CD4-positive, alpha-beta T cell (primary cell): ENCODE measurements around the gene SIGLEC6. TPM values are rescaled to one million over a fixed set of nuclear protein-coding genes. Genes with fewer than 3 reads are reported as not detected.
A peak's percentile ranks its signal among the peaks of the same experiment; 100 is the strongest.

Experiments
- ATAC-seq: fragments of 200-7000 bp; cut with Tn5 transposase; one replicate; pipeline ENCODE4 v1.10.0; 2022; ENCODE audit warnings: mild to moderate bottlenecking; ENCODE audit not compliant: poor library complexity
- CTCF ChIA-PET: fragments of 350-600 bp; sonication (Branson Sonifier 250); formaldehyde crosslinking; loops from one replicate; lab custom pipeline; 2021; ENCODE audit warnings: antibody characterized with exemption, inconsistent platforms; lab: Charles Lee
- POLR2A ChIA-PET: fragments of 350-600 bp; sonication (Branson Sonifier 250); formaldehyde crosslinking; loops from one replicate; lab custom pipeline; 2021; ENCODE audit warnings: antibody characterized with exemption, inconsistent platforms; lab: Charles Lee
- DNase-seq, 14 experiments: peaks; one replicate each; pipeline ENCODE4 v3.0.0-alpha.2; 2013 to 2020; ENCODE audit warnings: mixed read lengths in 2 of 14
- H3K27ac ChIP-seq, 2 donors: one replicate each; pipeline versions ENCODE4 v1.5.1 to v1.7.0; 2013; ENCODE audit warnings: low read length in 2 of 2, low read depth in 1 of 2, mild to moderate bottlenecking in 1 of 2
- H3K27me3 ChIP-seq, 2 experiments: 1 replicate in 1 of 2; 2 replicates in 1 of 2; pipeline versions ENCODE4 v1.6.1 to v1.7.0; 2013; ENCODE audit warnings: low read length in 2 of 2, control low read depth in 1 of 2, mild to moderate bottlenecking in 1 of 2, moderate library complexity in 1 of 2; ENCODE audit not compliant: insufficient read depth in 2 of 2, control insufficient read depth in 1 of 2
- H3K36me3 ChIP-seq: one replicate; pipeline ENCODE4 v1.6.1; 2013; ENCODE audit warnings: low read length, control low read depth; ENCODE audit not compliant: insufficient read depth
- H3K4me1 ChIP-seq: one replicate; pipeline ENCODE4 v1.6.1; 2013; ENCODE audit warnings: low read length, control low read depth; ENCODE audit not compliant: insufficient read depth
- H3K4me3 ChIP-seq: one replicate; pipeline ENCODE4 v1.5.1; 2013; ENCODE audit warnings: mild to moderate bottlenecking, low read length, moderate library complexity
- H3K9me3 ChIP-seq, 2 experiments: 1 replicate in 1 of 2; 2 replicates in 1 of 2; pipeline versions ENCODE4 v1.6.1 to v1.7.0; 2013; ENCODE audit warnings: low read length in 2 of 2, mild to moderate bottlenecking in 2 of 2, control low read depth in 1 of 2, moderate library complexity in 1 of 2; ENCODE audit not compliant: control insufficient read depth in 1 of 2, insufficient read depth in 1 of 2
- H3K27ac Mint-ChIP-seq: one replicate; pipeline ENCODE4 v1.8.0; 2020; ENCODE audit warnings: mixed read lengths
- H3K27me3 Mint-ChIP-seq: one replicate; pipeline ENCODE4 v1.8.0; 2021; ENCODE audit warnings: mixed read lengths
- H3K36me3 Mint-ChIP-seq: one replicate; pipeline ENCODE4 v1.8.0; 2021; ENCODE audit warnings: low read depth, mixed read lengths
- H3K4me1 Mint-ChIP-seq: one replicate; pipeline ENCODE4 v1.8.0; 2021; ENCODE audit warnings: low read depth, mixed read lengths
- H3K4me3 Mint-ChIP-seq: one replicate; pipeline ENCODE4 v1.8.0; 2020; ENCODE audit warnings: mild to moderate bottlenecking, mixed read lengths
- H3K9me3 Mint-ChIP-seq: one replicate; pipeline ENCODE4 v1.8.0; 2020; ENCODE audit warnings: mixed read lengths
- intact Hi-C, 2 experiments: fragments of 100-400 bp; cut with DNase I in 1 of 2; cut with micrococcal nuclease in 1 of 2; formaldehyde crosslinking; loops; one replicate each; pipeline versions ENCODE4 v1.15.1 to v1.9.0; 2023 to 2025; cut with DNase I, micrococcal nuclease
- total RNA-seq, 174 experiments: library from RNA in 2 of 174; stranded (reverse) in 2 of 174; gene quantifications; one replicate each; pipeline ENCODE4 v1.2.3 and lab custom pipeline; 2021 to 2026
- TF ChIP-seq, protein P1 (sequence below): fragments of 200-600 bp; IDR thresholded peaks from one replicate; pipeline ENCODE4 v1.8.0; 2022; ENCODE audit warnings: antibody characterized with exemption, mild to moderate bottlenecking

The SIGLEC6 gene
- total RNA-seq, 2 experiments from 2014 or later = 0.14 to 0.36 TPM

DNA sequence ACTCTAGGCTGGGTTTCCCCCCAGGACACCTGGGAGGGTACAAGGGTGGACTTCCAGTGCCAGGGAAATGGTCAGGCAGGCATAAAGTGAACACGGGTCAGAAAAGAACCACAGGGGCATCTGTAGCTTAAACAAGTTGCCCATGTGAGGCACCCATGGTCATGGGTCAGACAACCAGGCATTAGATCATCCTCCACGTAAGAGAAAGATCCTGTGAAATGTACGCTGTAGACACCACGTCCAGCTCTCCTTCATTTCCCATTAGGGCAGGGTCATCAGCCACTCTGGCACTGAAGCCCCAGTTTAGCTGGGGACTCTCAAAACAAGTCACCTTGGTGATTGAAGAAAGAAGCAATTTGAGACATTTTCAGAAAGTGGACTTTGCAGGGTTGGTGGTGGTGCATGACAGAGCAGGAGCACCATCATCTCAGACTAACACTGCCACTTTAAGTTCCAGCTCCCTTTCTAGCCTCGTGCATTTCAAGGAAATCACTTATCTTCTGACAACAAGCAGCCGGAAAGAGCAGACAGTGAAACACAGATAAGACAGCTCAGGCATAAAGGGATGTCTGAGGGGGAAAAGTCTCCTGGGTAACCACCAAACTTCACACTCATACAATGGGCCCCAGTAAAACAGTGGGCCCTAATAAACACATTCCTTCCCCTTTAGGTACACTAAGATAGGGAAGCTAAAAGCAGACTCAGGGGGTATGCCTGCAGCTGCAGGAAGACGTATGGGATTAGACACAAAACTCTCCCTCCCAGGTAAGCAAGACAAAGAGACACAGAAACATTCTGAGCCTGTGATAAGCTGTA, 16.1 kb upstream of the SIGLEC6 start:
- no peak overlapping the region for H3K4me3 ChIP-seq

GRCh38 chr19:51546650-51547396, 15.4 kb upstream of the SIGLEC6 start:
- Histone ChIP-seq H3K36me3 (no peaks in the 10 kb centered on the region), H3K4me1 (peaks cover 9% of the 10 kb centered on the region), H3K9me3 (peaks cover 0 to 5% of the 10 kb centered on the region in 2 experiments), H3K27ac (no peak overlapping the region), H3K27me3 (peaks cover 21 to 23% of the 10 kb centered on the region in 2 experiments), H3K4me3 (no peak overlapping the region)
- TF ChIP-seq, protein P1, sequence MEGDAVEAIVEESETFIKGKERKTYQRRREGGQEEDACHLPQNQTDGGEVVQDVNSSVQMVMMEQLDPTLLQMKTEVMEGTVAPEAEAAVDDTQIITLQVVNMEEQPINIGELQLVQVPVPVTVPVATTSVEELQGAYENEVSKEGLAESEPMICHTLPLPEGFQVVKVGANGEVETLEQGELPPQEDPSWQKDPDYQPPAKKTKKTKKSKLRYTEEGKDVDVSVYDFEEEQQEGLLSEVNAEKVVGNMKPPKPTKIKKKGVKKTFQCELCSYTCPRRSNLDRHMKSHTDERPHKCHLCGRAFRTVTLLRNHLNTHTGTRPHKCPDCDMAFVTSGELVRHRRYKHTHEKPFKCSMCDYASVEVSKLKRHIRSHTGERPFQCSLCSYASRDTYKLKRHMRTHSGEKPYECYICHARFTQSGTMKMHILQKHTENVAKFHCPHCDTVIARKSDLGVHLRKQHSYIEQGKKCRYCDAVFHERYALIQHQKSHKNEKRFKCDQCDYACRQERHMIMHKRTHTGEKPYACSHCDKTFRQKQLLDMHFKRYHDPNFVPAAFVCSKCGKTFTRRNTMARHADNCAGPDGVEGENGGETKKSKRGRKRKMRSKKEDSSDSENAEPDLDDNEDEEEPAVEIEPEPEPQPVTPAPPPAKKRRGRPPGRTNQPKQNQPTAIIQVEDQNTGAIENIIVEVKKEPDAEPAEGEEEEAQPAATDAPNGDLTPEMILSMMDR = no peak
- Mint-ChIP-seq H3K27me3 (peaks cover 64% of the 10 kb centered on the region), H3K9me3 (no peaks in the 10 kb centered on the region), H3K27ac (no peak overlapping the region), H3K36me3 (no peaks in the 10 kb centered on the region), H3K4me3 (no peak overlapping the region), H3K4me1 (peaks cover 23% of the 10 kb centered on the region)
- intact Hi-C loops = no loop called here
- DNase-seq (peak in 2 of 14 experiments; percentile 22 to 24), ATAC-seq (no peak)
- POLR2A ChIA-PET = no interaction called here
- CTCF ChIA-PET = no interaction called here

More for the DNA sequence above, 16.1 kb upstream of the SIGLEC6 start:
- no peaks in the 10 kb centered on the region for H3K36me3 Mint-ChIP-seq
- peaks cover 12% of the 10 kb centered on the region for H3K4me1 ChIP-seq
- H3K9me3 Mint-ChIP-seq = no peaks in the 10 kb centered on the region
- intact Hi-C loops = no loop called here
- ATAC-seq (no peak), DNase-seq (no peak)
- peaks cover 0 to 5% of the 10 kb centered on the region in 2 experiments for H3K9me3 ChIP-seq
- no peak overlapping the region for H3K4me3 Mint-ChIP-seq
- POLR2A ChIA-PET = no interaction called here
- H3K4me1 Mint-ChIP-seq = peaks cover 27% of the 10 kb centered on the region
- CTCF ChIA-PET = no interaction called here
- H3K27ac ChIP-seq = no peak overlapping the region
- H3K27me3 Mint-ChIP-seq = peaks cover 64% of the 10 kb centered on the region
- H3K27me3 ChIP-seq = peaks cover 21 to 24% of the 10 kb centered on the region in 2 experiments
- no peak overlapping the region for H3K27ac Mint-ChIP-seq
- TF ChIP-seq, protein P1 = no peak
- no peaks in the 10 kb centered on the region for H3K36me3 ChIP-seq

GRCh38 chr19:51546107-51546649, 14.7 kb upstream of the SIGLEC6 start:
- no peak for DNase-seq
- H3K4me1 Mint-ChIP-seq = peaks cover 16% of the 10 kb centered on the region
- H3K4me1 ChIP-seq = peaks cover 4% of the 10 kb centered on the region
- H3K4me3 Mint-ChIP-seq = no peak overlapping the region
- no peak for ATAC-seq
- TF ChIP-seq, protein P1 = no peak
- H3K9me3 Mint-ChIP-seq = no peaks in the 10 kb centered on the region
- intact Hi-C loops = no loop called here
- no peaks in the 10 kb centered on the region for H3K36me3 ChIP-seq
- H3K27ac ChIP-seq = no peak overlapping the region
- H3K9me3 ChIP-seq = peaks cover 0 to 5% of the 10 kb centered on the region in 2 experiments
- H3K27ac Mint-ChIP-seq = no peak overlapping the region
- H3K4me3 ChIP-seq = no peak overlapping the region
- no peaks in the 10 kb centered on the region for H3K36me3 Mint-ChIP-seq
- peaks cover 64% of the 10 kb centered on the region for H3K27me3 Mint-ChIP-seq
- ChIA-PET CTCF (no interaction called here), POLR2A (no interaction called here)
- H3K27me3 ChIP-seq = peaks cover 15 to 22% of the 10 kb centered on the region in 2 experiments
